ENCODE results near the gene LOXHD1. TPM values are rescaled to one million over a fixed set of nuclear protein-coding genes. Genes with fewer than 3 reads are reported as not detected.

Gene LOXHD1
- total RNA-seq, 1 experiment from 2014 or later: not detected

GRCh38 chr18:46622451-46622850 is 34.6 kb downstream of the LOXHD1 start:
- H3K36me3 ChIP-seq (ENCODE audit: control insufficient read depth, insufficient read depth, low read length): no peaks in the 10 kb centered on the region

GRCh38 chr18:46621871-46622270 is 35.1 kb downstream of the LOXHD1 start:
- in situ Hi-C loops (cut with HindIII; ENCODE audit: low pct_unique_long_range_greater_than_20kb, low sequenced_read_pairs) (no loop called here), intact Hi-C loops (cut with micrococcal nuclease; ENCODE audit: unreplicated experiment) (no loop called here)
- TF ChIP-seq TCF7L2 (IDR thresholded peaks at IDR 0.05; ENCODE audit: low read depth, low read length): no peak
- no peak for TF ChIP-seq CTCF (IDR thresholded peaks at IDR 0.05)
- TF ChIP-seq SIN3A (IDR thresholded peaks at IDR 0.05; ENCODE audit: borderline replicate concordance, insufficient read depth, low read depth, low read length): no peak
- no peak for TF ChIP-seq POLR2AphosphoS5 (IDR thresholded peaks at IDR 0.05; ENCODE audit: low read depth, low read length)
- H3K27me3 ChIP-seq (ENCODE audit: control insufficient read depth, insufficient read depth, low read length): no peaks in the 10 kb centered on the region
- no peak overlapping the region for H3K27ac ChIP-seq (ENCODE audit: low read length)
- no peak for DNase-seq (ENCODE audit: low read depth, low spot score)
- no peaks in the 10 kb centered on the region for H3K36me3 ChIP-seq (ENCODE audit: control insufficient read depth, insufficient read depth, low read length)
- ATAC-seq: no peak
- H3K4me3 ChIP-seq (ENCODE audit: low read depth in 2 of 2, low read length in 2 of 2): no peak overlapping the region
- no TSS peak for BruUV-seq (replicated peaks)
- ChIA-PET CTCF (no interaction called here), POLR2A (no interaction called here)
- H3K9me3 ChIP-seq (ENCODE audit: control insufficient read depth, insufficient read depth, low read depth, low read length): no peaks in the 10 kb centered on the region
- H3K4me1 ChIP-seq (ENCODE audit: control insufficient read depth, insufficient read depth, low read length): no peaks in the 10 kb centered on the region

More at GRCh38 chr18:46622451-46622850, 34.6 kb downstream of the LOXHD1 start:
- DNase-seq (ENCODE audit: low read depth, low spot score) (no peak), ATAC-seq (no peak)
- in situ Hi-C loops (cut with HindIII; ENCODE audit: low pct_unique_long_range_greater_than_20kb, low sequenced_read_pairs): no loop called here
- ChIA-PET CTCF (interaction anchor here (0.6 to 2.0 kb wide), 3 partner anchors 36 to 341 kb away, joined by 3 to 10 read pairs (median 4); no protein-coding TSS in a partner anchor), POLR2A (no interaction called here)
- no peak overlapping the region for H3K4me3 ChIP-seq (ENCODE audit: low read depth in 2 of 2, low read length in 2 of 2)
- H3K27ac ChIP-seq (ENCODE audit: low read length): no peak overlapping the region
- no peaks in the 10 kb centered on the region for H3K9me3 ChIP-seq (ENCODE audit: control insufficient read depth, insufficient read depth, low read depth, low read length)
- H3K27me3 ChIP-seq (ENCODE audit: control insufficient read depth, insufficient read depth, low read length): no peaks in the 10 kb centered on the region
- no peaks in the 10 kb centered on the region for H3K4me1 ChIP-seq (ENCODE audit: control insufficient read depth, insufficient read depth, low read length)
- no TSS peak for BruUV-seq (replicated peaks)
- TF ChIP-seq SIN3A (IDR thresholded peaks at IDR 0.05; ENCODE audit: borderline replicate concordance, insufficient read depth, low read depth, low read length) (no peak), TCF7L2 (IDR thresholded peaks at IDR 0.05; ENCODE audit: low read depth, low read length) (no peak), CTCF (IDR thresholded peaks at IDR 0.05) (no peak)
- intact Hi-C loops (cut with micrococcal nuclease; ENCODE audit: unreplicated experiment): no loop called here

- ChIA-PET POLR2A (no interaction called here), CTCF (no interaction called here)
- no peak for DNase-seq (ENCODE audit: low read depth, low spot score)
- no peaks in the 10 kb centered on the region for H3K36me3 ChIP-seq (ENCODE audit: control insufficient read depth, insufficient read depth, low read length)
- in situ Hi-C loops (cut with HindIII; ENCODE audit: low pct_unique_long_range_greater_than_20kb, low sequenced_read_pairs) (no loop called here), intact Hi-C loops (cut with micrococcal nuclease; ENCODE audit: unreplicated experiment) (no loop called here)
- ATAC-seq: no peak
- no peaks in the 10 kb centered on the region; the same call in 1 of the 2 replicates for H3K27me3 ChIP-seq (ENCODE audit: control insufficient read depth, insufficient read depth, low read length)
- H3K4me3 ChIP-seq (ENCODE audit: low read depth in 2 of 2, low read length in 2 of 2): no peak overlapping the region
- H3K9me3 ChIP-seq (ENCODE audit: control insufficient read depth, insufficient read depth, low read depth, low read length): no peaks in the 10 kb centered on the region
- no peak for TF ChIP-seq POLR2AphosphoS5 (IDR thresholded peaks at IDR 0.05; ENCODE audit: low read depth, low read length)
- no peak for TF ChIP-seq TCF7L2 (IDR thresholded peaks at IDR 0.05; ENCODE audit: low read depth, low read length)
- TF ChIP-seq REST (IDR thresholded peaks at IDR 0.05; ENCODE audit: insufficient read depth in 1 of 2, low read depth in 2 of 2, low read length in 1 of 2): no peak
- TF ChIP-seq SIN3A (IDR thresholded peaks at IDR 0.05; ENCODE audit: borderline replicate concordance, insufficient read depth, low read depth, low read length): no peak
- no peak for TF ChIP-seq CTCF (IDR thresholded peaks at IDR 0.05)
- no peaks in the 10 kb centered on the region for H3K4me1 ChIP-seq (ENCODE audit: control insufficient read depth, insufficient read depth, low read length)
- no peak overlapping the region for H3K27ac ChIP-seq (ENCODE audit: low read length)
- no TSS peak for BruUV-seq (replicated peaks)
Observed at GRCh38 chr18:46621111-46621766, 35.8 kb downstream of the LOXHD1 start.

Data from Panc1 (cell line).